Right cardiac atrium (tissue), 5 donors: ENCODE data around the gene CP. TPM values are rescaled to one million over a fixed set of nuclear protein-coding genes. Genes with fewer than 3 reads are reported as not detected.
"Not testable (repeated sequence)": the region's sequence is repeated elsewhere in the genome, so short reads cannot be mapped to it uniquely, and the experiment has no call there.

Experiments used
- ATAC-seq, 2 donors: fragments of 200-7000 bp; cut with Tn5 transposase; one replicate each; pipeline versions ENCODE4 v1.8.0 to v1.9.1; 2020; ENCODE audit warnings: moderate library complexity in 2 of 2, mild to moderate bottlenecking in 1 of 2
- DNase-seq, 3 donors: peaks; one replicate each; pipeline ENCODE4 v3.0.0-alpha.2; 2020
- H3K27ac ChIP-seq: one replicate; pipeline ENCODE4 v1.5.1; 2013; ENCODE audit warnings: mild to moderate bottlenecking, low read length, control low read depth, moderate library complexity
- H3K27me3 ChIP-seq: one replicate; pipeline ENCODE4 v1.6.1; 2013; ENCODE audit not compliant: control insufficient read depth, insufficient read depth
- H3K4me1 ChIP-seq: one replicate; pipeline ENCODE4 v1.6.1; 2013; ENCODE audit warnings: low read length; ENCODE audit not compliant: control insufficient read depth, insufficient read depth
- H3K4me3 ChIP-seq: one replicate; pipeline ENCODE4 v1.5.1; 2013; ENCODE audit warnings: low read length, control low read depth
- H3K9me3 ChIP-seq: one replicate; pipeline ENCODE4 v1.6.1; 2013; ENCODE audit warnings: low read length; ENCODE audit not compliant: control insufficient read depth
- WGBS: extraction: QIAGEN DNeasy Blood & Tissue Kit; methylation state at CpG from one replicate; pipeline ENCODE4 v1.1.7; 2013; 5-methylcytosine and 5-hydroxymethylcytosine counted together
- intact Hi-C, 4 donors: fragments of 100-400 bp; cut with DNase I; formaldehyde crosslinking; loops; one replicate each; pipeline versions ENCODE4 v1.11.0 to v1.14.0; 2022 to 2023
- polyA plus RNA-seq: library from polyadenylated mRNA; stranded (reverse); fragments of 200-250 nt; gene quantifications from one replicate; pipeline ENCODE4 v1.2.3, GENCODE V29; 2013
- total RNA-seq, 4 donors: library from RNA; stranded (reverse); fragmentation: NEBNext Ultra II Directional; extraction: Animal tissue kit (Norgen Biotek cat#: 25700); gene quantifications; one replicate each; pipeline ENCODE4 v1.2.1, GENCODE V29; 2021
- donor health status: healthy with polysubstance abuse.
- donor health status: DM: no; HTN: yes; CAD: no.
- donor health status: DM: no; HTN: no; CAD: no.
- donor health status: DM: no; HTN: yes; CAD: no; lungs with severe emphysema.
- donor health status: DM: yes; HTN: yes; CAD: no.

CP gene
- total and polyA plus RNA-seq, 5 donors, result 11.0 to 31.2 (median 24.5) TPM

DNA sequence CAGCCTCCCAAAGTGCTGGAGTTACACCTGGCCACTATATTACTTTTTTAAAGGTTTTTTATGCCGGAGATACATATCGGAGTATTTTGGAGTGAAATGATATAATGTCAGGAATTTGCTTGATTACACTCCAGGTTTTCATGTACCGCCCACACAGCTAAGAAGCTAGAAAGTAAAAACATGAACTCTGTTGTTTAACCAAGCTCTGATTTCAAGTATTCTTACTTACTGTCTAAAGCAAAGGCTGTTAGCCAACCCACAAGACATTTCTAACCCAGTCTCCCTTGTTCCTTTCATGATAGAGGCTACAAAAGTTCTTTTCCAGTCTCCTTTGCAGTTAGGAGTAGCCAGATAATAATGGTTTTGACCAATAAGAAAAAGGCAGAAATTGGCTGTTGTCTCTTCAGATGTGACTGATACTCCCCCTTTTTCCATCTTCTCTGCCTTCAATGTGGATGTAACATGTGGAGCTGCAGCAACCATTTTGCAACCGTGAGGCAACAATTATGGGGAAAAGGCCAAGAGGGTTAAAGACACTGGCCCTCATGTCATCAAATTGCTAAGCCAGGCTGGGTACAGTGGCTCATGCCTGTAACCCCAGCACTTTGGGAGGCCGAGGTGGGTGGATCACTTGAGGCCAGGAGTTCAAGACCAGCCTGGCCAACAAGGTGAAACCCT lies 6.1 kb upstream of the CP start:
- H3K9me3 ChIP-seq, result no peaks in the 10 kb centered on the region
- DNase-seq (no peak), ATAC-seq (no peak)
- H3K4me3 ChIP-seq, result no peak overlapping the region
- H3K4me1 ChIP-seq, result no peaks in the 10 kb centered on the region
- 94% methylated on average over 5 of the region's 5 CpGs for WGBS
- H3K27me3 ChIP-seq, result no peaks in the 10 kb centered on the region
- H3K27ac ChIP-seq, result no peak overlapping the region
- intact Hi-C loops, result no loop called here

- Histone ChIP-seq H3K4me1 (no peaks in the 10 kb centered on the region), H3K4me3 (no peak overlapping the region), H3K9me3 (no peaks in the 10 kb centered on the region), H3K27ac (no peak overlapping the region), H3K27me3 (no peaks in the 10 kb centered on the region)
- ATAC-seq (no peak), DNase-seq (no peak)
- WGBS, result 89% methylated on average over 1 of the region's 1 CpG
- intact Hi-C loops, result no loop called here
Measured at GRCh38 chr3:149226776-149227175, 5.1 kb upstream of the CP start.

- DNase-seq (no peak), ATAC-seq (peak; percentile 93 to 96)
- peak overlapping the region; percentile 36 for H3K4me3 ChIP-seq
- H3K9me3 ChIP-seq, result no peaks in the 10 kb centered on the region
- no peaks in the 10 kb centered on the region for H3K27me3 ChIP-seq
- peak overlapping the region; percentile 86 for H3K27ac ChIP-seq
- 11% methylated on average over 9 of the region's 9 CpGs for WGBS
- intact Hi-C loops, result no loop called here
- no peaks in the 10 kb centered on the region for H3K4me1 ChIP-seq
Measured at GRCh38 chr3:149224736-149225594, 3.3 kb upstream of the CP start.

- no peak for ATAC-seq
- DNase-seq, result no peak
- no peak overlapping the region for H3K4me3 ChIP-seq
- no peaks in the 10 kb centered on the region for H3K4me1 ChIP-seq
- no peak overlapping the region for H3K27ac ChIP-seq
- intact Hi-C loops, result no loop called here
- no peaks in the 10 kb centered on the region for H3K9me3 ChIP-seq
- 96% methylated on average over 6 of the region's 6 CpGs for WGBS
- H3K27me3 ChIP-seq, result no peaks in the 10 kb centered on the region
Measured at GRCh38 chr3:149223461-149223820, 1.8 kb upstream of the CP start.

DNA sequence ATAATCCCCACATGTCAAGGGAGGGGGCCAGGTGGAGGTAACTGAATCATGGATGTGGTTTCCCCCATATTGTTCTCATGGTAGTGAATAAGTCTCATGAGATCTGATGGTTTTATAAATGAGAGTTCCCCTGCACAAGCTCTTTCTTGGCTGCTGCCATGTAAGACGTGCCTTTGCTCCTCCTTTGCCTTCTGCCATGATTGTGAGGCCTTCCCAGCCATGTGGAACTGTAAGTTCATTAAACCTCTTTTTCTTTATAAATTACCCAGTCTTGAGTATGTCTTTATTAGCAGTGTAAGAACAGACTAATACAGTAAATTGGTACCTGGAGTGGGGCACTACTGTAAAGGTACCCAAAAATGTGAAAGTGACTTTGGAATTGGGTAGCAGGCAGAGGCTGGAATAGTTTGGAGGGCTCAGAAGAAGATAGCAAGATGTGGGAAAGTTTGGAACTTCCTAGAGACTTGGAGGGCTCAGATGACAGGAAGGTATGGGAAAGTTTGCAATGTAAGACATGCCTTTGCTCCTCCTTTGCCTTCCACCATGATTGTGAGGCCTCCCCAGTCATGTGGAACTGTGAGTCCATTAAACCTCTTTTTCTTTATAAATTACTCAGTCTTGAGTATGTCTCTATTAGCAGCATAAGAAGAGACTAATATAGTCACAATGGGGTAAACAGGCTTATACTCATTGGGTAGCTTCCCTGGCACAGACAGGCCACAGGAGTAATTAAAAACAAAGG lies 2.1 kb downstream of the CP start:
- WGBS, result 93% methylated on average over 1 of the region's 1 CpG
- H3K4me1 ChIP-seq, H3K4me3 ChIP-seq, DNase-seq, H3K27ac ChIP-seq, H3K27me3 ChIP-seq, H3K9me3 ChIP-seq, intact Hi-C loops, ATAC-seq: not testable (repeated sequence)

- no peaks in the 10 kb centered on the region for H3K4me1 ChIP-seq
- H3K9me3 ChIP-seq, result no peaks in the 10 kb centered on the region
- no peak overlapping the region for H3K27ac ChIP-seq
- intact Hi-C loops, result no loop called here
- no peak for ATAC-seq
- DNase-seq, result no peak
- H3K4me3 ChIP-seq, result no peak overlapping the region
- H3K27me3 ChIP-seq, result no peaks in the 10 kb centered on the region
- WGBS, result 94% methylated on average over 5 of the region's 5 CpGs
Measured at GRCh38 chr3:149217347-149217746, 4.3 kb downstream of the CP start.

DNA sequence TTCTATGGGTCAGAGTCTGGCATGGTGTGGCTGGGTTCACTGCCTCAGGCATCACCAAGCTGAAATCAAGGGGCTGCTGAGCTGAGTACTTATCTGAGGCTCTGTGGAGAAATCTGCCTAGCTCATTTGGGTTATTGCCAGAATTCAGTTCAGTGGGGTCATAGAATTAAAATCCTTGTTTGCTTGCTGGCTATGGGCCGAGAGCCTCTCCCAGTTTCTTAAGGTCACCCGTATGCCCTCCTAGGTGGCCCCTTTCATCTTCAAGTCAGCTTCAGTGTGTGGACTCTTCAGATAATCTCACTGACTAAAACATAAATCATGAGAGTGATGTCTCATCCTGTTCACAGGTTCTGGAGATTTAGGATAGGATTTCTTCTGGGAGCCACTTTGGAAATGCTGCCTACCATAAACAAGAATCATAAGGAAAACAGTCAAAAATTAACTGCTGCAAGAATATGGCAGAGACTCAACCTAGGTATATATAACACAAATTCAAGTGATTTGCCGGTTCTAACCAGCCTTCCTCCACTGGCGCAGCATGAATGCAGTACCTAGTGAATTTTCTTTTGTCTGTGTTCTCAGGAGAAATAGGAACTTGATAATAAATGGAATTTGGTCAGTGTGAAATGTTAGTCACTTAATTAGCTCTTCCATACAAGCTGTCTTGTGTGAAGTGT lies 5.3 kb downstream of the CP start:
- Histone ChIP-seq H3K4me3 (no peak overlapping the region), H3K4me1 (no peaks in the 10 kb centered on the region), H3K27me3 (no peaks in the 10 kb centered on the region), H3K9me3 (no peaks in the 10 kb centered on the region), H3K27ac (no peak overlapping the region)
- DNase-seq (peak in 1 of 3 donors; percentile 28), ATAC-seq (peak; percentile 75 to 76)
- intact Hi-C loops, result no loop called here
- 63% methylated on average over 4 of the region's 4 CpGs for WGBS

DNA sequence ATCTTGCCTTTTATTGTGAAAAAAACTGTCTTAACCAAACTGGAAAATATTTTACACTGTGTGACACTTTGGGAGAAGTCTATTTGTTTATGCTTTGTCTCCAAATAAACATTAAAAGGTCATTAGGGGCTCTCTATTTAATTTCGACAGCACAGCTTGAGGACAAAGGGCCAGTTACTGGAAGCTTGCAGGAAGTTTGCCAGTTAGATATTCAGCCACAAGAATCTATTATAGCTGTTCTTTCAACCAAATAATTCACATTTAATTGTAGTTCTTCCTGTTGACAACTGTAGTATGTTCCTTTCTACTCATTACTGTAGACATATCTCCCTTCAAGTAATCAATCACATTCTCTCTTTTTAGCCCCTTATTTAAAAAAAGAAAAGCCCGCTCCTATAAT lies 6.1 kb downstream of the CP start:
- no peaks in the 10 kb centered on the region for H3K27me3 ChIP-seq
- DNase-seq, result no peak
- H3K4me3 ChIP-seq, result no peak overlapping the region
- no peak for ATAC-seq
- H3K9me3 ChIP-seq, result no peaks in the 10 kb centered on the region
- WGBS, result 67% methylated on average over 2 of the region's 2 CpGs
- H3K4me1 ChIP-seq, result no peaks in the 10 kb centered on the region
- no peak overlapping the region for H3K27ac ChIP-seq
- intact Hi-C loops, result no loop called here

- Histone ChIP-seq H3K27me3 (no peaks in the 10 kb centered on the region), H3K9me3 (no peaks in the 10 kb centered on the region), H3K4me1 (no peaks in the 10 kb centered on the region), H3K4me3 (no peak overlapping the region), H3K27ac (no peak overlapping the region)
- DNase-seq (no peak), ATAC-seq (no peak)
- intact Hi-C loops, result no loop called here
- WGBS, result 97% methylated on average over 1 of the region's 1 CpG
Measured at GRCh38 chr3:149214702-149215101, 6.9 kb downstream of the CP start.

GRCh38 chr3:149212386-149212785 lies 9.2 kb downstream of the CP start:
- WGBS, result 69% methylated on average over 1 of the region's 1 CpG
- ATAC-seq, result no peak
- DNase-seq, result no peak
- Histone ChIP-seq H3K27ac (no peak overlapping the region), H3K9me3 (no peaks in the 10 kb centered on the region), H3K4me1 (no peaks in the 10 kb centered on the region), H3K27me3 (no peaks in the 10 kb centered on the region), H3K4me3 (no peak overlapping the region)
- intact Hi-C loops, result no loop called here

DNA sequence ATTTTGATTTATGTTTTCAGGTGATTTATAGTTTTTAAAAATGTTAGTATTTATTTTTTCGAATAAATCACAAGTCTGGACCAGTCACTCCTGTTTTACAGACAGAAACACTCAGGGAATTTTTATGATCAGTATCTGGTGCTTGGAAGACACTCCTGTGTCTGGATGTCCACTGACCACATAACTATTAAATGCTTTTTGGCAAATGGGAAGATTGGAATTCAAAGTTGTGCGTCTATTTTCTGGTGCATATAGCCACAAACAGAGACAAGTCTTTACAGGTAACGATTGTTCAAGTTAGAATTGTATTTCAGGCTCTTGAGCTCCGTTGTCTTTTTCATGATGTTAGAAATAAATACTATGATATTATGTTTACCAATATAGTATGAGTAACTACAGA lies 12.2 kb downstream of the CP start:
- 94% methylated on average over 4 of the region's 4 CpGs for WGBS
- no peaks in the 10 kb centered on the region for H3K4me1 ChIP-seq
- no peaks in the 10 kb centered on the region for H3K9me3 ChIP-seq
- DNase-seq, result no peak
- H3K27ac ChIP-seq, result no peak overlapping the region
- ATAC-seq, result no peak
- intact Hi-C loops, result no loop called here
- no peaks in the 10 kb centered on the region for H3K27me3 ChIP-seq
- H3K4me3 ChIP-seq, result no peak overlapping the region
